GM21717 (cell line): Measurements from ENCODE around the gene TJP1.
"Not testable (repeated sequence)": the region's sequence is repeated elsewhere in the genome, so short reads cannot be mapped to it uniquely, and the experiment has no call there.

Source experiments
- ATAC-seq: cut with Tn5 transposase; IDR thresholded peaks from one replicate; pipeline ENCODE4 v1.9.1; 2021; ENCODE audit warnings: mild to moderate bottlenecking, moderate library complexity; ENCODE audit not compliant: unreplicated experiment

The TJP1 gene

DNA sequence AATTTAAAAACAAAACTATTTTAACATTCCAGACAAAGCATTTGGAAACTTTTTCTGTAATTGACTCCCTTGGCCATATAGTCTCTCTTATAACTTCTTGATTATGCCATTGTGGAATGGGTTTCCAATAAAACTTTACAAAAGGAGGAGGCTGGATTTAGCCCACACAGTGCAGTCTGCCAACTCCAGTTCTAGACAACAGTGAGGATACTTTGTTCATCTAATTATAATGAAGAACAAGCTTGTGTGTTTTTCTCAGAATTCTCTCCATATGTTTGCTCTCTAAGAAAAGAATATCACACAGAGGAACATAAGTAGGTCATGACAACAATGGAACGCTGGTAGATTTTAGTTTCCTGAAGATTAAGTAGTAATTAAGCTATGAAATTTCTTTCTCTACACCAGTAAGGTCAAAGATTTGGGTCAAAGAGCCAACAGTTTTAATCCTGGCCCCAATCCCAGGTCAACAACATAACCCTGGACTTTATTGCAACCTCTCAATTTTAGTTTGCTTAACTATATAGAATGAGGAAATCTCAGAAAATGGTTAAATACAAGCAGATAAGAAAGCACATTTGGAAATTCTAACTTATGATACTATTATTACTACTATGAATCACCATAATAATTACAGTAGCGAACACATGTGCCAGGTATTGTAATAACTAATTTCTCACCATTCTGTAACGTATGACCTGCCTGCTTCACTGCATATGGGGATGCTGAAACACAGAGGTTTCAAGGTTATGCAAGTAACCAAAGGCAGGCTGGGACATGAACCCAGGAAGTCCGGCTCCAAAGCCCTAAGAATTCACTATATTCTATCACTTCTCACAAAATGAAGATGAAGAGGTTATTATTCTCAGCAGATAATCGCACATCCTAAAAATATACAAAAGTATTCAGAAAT lies 65.7 kb downstream of the TJP1 start:
- ATAC-seq: no peak

DNA sequence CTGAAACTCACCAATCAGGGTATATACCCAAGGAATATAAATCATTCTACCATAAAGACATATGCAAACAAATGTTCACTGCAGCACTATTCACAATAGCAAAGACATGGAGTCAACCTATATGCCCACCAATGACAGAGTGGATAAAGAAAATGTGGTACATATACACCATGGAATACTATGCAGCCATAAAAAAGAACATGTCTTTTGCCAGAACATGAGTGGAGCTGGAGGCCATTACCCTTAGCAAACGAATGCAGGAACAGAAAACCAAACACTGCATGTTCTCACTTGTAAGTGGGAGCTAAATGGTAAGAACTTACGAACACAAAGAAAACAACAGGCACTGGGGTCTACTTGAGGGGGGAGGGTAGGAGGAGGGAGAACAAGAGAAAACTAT lies 68.3 kb downstream of the TJP1 start:
- not testable (repeated sequence) for ATAC-seq

DNA sequence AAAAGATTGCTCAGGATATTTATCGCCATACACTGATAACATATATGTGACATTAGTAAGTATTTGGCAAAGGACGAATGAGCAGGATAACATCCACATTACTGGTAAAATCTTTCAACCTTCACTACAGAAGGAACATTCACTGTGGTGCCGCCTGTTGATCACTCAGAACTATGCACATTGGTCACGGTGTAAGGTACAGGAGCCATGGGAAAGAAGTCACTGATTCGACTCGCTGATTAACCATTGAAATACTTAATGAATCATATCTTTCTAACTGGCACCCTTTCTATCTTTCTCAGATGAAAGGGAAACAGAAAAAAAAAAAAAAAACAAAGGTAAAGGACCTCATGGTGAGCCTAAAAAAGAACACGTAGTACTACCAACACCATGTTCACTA lies 68.8 kb downstream of the TJP1 start:
- no peak for ATAC-seq

DNA sequence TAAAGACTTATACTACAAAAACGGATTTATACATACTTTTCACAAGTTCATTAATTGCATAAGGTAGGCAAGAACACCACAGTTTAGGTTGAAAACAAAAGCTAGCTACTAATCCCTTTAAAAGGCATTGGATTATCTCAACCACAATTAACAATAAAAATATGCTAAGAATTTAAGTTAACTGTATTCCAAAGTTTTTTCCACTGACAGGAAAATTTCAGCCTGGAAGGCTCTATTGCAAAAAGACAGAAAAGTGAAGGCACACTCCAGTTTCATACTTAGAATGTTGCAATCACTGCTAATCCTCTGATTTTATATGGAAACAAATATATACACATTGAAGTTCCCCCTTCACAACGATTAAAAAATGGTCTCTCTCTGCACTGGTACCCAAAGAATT lies 71.5 kb downstream of the TJP1 start:
- ATAC-seq: no peak

GRCh38 chr15:29749365-29750086 lies 72.7 kb downstream of the TJP1 start:
- no peak for ATAC-seq

- no peak for ATAC-seq
These were observed 74.3 kb downstream of the TJP1 start for GRCh38 chr15:29747837-29748417.

DNA sequence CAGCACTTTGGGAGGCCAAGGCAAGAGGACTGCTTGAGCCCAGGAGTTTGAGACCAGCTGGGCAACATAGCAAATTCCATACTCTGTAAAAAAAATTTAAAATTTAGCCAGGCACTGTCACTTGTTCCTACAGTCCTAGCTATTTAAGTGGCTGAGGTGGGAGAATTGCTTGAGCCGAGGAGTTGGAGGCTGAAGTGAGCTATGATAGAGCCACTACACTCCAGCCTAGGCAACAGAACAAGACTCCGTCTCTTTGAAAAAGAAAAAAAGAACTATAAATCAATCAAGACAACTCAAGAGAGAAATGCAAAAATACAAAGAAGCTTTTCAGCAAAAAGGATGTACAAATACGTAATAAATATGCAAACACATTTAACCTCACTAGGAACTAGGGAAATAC lies 78.8 kb downstream of the TJP1 start:
- no peak for ATAC-seq

- ATAC-seq: no peak
These were observed 81.5 kb downstream of the TJP1 start for GRCh38 chr15:29740692-29741311.

DNA sequence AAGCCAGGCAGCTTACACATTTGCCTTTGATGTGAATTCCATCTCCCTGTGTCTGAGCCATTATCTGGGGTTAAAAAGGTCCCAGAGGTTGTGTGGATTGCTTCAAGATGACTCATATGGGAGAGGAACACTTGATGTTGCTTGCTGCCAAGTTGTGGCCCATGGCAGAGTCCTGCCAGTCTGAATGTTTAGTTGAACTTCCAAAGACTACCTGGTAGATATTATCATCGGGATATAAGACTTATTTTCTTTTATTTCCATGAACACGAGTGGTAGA lies 85.6 kb downstream of the TJP1 start:
- ATAC-seq: no peak

- ATAC-seq: no peak
These were observed 86.1 kb downstream of the TJP1 start for GRCh38 chr15:29736012-29736743.

DNA sequence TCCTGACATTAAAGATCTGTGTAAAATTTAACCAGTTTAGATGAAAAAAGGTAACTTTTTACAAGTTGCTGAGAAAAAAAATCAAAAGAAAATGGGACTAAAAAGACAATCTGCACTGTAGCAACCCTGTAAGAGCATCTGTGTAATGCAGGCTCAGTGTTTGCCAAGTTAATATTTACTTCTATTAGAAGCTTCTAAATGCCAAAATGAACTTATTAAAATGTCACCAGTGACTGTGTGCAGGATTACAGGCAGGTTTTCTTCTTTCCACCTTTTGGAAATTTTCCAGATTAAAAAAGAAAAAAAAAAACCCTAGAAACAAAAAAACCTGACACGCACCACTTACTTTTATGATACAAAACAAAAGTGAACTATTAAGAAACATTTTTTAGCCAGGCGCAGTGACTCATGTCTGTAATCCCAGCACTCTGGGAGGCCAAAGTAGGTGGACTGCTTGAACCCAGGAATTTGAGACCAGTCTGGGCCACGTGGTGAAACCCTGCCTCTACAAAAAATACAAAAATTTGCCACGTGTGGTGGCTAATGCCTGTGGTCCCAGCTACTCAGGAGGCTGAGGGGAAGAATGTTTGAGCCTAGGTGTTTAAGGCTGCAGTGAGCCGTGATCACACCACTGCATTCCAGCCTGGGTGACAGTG lies 87.2 kb downstream of the TJP1 start:
- ATAC-seq: no peak

- ATAC-seq: no peak
These were observed 90.4 kb downstream of the TJP1 start for GRCh38 chr15:29731865-29732264.

GRCh38 chr15:29730471-29730870 lies 91.8 kb downstream of the TJP1 start:
- not testable (repeated sequence) for ATAC-seq

- ATAC-seq: no peak
These were observed 93.8 kb downstream of the TJP1 start for GRCh38 chr15:29728418-29728817.

DNA sequence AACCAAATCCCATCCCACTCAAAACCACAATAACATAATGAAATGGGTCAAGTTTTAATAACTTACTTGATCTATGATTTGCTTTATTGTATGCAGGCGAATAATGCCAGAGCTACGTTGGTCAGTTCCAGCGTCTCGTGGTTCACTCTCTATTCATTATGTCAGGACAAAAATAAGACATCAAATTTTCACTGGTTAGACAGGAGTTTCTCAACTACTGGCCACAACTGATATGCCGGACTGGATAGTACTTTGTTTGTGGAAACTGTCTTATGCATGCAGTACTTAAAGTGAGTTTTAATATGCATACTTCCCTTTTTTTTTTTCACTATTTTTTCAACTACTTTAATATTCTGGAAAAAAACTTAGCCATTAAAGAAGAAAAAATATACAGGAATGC lies 94.4 kb downstream of the TJP1 start:
- no peak for ATAC-seq

DNA sequence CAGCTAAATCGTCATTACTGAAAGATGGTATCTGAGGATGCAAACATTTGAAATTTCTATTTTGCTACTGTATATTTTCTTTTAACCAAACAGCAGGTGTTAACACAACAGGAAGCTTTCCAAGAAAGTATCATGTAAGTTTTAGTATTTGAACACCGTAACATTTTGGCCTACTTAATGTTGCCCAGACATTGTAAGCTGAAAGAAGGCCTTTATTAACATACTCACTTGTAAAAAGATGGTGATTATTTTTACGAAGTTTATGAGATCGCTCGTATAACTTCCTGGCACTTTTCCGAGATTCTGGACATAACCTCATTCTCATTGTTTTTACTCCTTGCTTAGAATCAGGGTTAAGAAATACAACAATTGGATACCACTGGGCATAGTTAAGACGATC lies 95.7 kb downstream of the TJP1 start:
- no peak for ATAC-seq

DNA sequence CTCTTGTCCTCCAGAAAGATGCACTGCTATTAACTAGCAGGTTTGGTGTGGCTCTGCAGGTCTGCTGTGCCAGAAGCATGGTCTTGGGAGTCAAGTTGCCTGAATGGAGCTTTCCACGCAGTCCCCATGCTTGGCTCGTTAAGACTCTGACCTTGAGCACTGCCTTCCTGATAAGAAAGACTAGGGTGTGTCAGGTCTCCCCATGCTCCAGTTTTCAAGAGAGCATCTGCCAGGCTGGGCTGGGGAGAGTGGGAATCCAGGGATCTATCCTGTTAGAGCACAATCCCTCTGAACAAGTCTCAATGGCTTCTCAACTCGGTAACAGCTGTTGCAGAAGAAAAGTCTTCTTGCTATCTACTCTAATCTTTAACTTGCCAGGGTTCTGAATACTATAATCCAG lies 98.2 kb downstream of the TJP1 start:
- ATAC-seq: no peak

DNA sequence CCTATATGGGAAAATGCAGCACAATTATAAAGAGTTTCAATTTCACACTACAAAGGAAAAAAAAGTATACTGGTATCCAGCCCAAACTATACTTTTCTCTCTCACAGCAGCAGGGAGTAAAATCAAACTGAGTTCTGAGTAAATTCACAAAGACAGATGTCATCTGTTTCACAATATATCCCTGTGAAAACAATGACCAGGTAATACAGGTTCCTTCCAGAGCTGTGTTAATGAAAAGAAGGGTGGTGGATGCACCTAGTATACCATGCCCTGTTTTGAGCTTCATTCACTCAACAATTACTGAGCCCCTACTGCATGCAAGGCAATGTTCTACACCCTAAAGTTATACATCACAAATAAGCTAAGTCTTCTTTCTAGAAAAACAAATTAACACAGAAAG lies 108.5 kb downstream of the TJP1 start:
- no peak for ATAC-seq

DNA sequence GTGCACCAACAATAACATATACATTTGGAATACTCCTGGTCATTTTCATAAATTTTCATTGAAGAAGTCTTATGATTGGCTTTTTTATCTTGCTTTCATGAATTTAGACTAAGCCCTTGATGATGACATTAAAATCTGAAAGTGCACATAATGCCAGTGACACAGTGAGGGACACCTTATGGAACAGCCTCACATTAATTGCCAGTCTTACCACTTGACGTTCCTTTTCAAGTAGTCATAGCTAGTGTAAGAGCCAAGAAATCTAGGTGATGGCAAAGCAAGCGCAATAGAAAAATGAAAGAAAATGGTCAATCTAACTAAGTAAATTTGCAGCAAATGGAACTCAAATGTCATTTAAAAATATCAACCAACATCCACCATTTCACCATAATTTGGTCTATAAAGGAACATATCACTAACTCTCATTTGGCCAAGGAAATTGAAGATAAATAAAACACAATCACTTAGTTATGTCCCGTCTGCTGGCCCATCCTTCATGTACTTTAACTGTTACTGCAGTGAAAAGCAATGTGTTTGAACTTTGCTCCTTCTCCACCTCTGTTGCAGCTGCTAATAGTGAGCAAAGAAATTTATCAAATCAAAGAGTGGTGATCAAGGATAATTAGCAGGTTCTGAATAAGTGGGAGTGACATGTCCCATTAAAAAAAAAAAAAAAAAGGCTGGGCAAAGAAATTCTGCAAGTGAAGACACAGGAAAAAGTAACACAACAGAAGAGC lies 110.0 kb downstream of the TJP1 start:
- ATAC-seq: no peak

GRCh38 chr15:29711531-29711930 lies 110.7 kb downstream of the TJP1 start:
- ATAC-seq: no peak
